ENCODE data around the gene ARHGAP26.

The ARHGAP26 gene

DNA sequence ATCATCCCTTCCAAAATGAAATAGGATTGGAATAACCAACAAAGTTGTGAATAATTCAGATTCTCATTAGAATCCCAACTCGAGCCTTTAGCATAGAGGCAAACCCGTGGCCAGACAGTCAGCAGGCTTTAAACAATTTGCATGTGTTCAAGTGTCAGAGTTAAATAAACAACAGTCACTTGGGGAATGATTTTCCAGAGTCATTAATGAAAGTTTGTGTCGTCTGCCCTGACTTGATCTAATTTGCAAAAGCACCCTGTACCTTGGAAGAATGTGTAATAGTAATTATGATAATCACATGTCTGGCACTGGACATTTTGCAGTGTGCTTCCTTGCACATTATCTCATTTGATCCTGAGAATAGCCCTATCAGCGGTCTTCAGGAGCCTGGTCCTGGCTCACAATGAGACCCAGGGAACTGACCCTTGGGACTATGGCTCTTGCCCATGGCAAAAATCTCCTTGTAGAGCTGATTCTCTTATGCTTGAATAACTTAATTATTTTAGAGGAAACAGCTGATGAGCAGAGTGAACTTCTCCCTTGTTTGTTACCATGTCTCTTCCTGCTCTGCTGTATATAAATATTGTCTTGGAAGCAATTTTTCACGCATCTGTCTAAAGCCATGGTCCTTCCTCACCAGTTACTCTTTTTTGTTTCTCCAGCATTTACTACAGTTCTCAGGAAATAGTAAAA, 360.6 kb downstream of the ARHGAP26 start:
- DNase-seq, result no peak

DNA sequence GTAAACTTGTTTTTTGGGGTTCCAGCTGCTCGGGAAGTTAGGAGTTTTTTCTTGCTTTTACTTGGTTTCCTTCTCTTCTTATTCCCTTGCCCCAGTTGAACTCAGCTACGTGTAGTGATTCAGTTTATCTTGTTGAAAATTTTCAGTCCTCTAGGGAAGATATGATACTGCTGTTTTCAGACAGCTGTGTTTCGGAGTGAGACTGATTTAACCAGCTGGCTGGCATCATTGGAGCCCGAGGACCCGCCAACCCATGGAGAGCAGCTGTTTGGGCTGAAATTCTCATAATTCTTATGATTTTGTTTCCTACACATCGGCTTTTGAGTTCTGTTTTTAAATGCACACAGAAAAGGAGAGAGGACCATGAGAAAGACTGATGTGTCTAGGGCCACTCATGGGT, 361.8 kb downstream of the ARHGAP26 start:
- DNase-seq, result no peak

DNA sequence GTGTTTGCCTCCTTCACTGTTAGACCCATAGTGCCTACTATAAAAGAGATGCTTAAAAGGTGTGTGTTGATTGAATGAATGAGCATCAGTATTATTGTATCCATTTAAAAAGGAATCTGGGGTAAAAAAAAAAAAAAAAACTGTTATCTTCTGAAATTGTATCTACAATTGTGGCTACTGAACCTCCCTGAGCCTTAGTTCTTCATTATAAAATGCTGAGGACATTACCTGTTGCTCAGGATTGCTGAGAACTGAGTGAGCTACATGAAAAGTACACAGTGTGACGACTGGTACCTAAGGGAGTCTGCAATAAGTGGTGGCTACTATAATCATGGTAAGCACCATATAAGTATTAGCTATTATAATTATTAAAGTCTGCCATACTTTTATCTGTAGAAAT, 362.6 kb downstream of the ARHGAP26 start:
- no peak for DNase-seq

DNA sequence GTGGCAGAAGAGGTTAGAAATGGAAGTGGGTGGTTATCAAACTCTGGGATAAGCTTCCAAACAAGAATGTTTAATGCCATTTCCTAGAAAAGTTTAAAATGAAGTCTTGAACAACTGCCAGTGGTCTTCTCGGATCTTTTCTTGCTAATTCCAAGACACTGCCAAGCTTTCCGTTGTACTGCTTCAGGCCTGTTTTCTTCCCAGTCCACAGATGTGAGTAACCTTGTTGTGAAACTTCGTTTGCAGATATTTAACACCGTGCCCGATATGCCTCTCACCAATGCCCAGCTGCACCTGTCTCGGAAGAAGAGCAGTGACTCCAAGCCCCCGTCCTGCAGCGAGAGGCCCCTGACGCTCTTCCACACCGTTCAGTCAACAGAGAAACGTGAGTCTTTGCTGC, 363.5 kb downstream of the ARHGAP26 start:
- no peak for DNase-seq

DNA sequence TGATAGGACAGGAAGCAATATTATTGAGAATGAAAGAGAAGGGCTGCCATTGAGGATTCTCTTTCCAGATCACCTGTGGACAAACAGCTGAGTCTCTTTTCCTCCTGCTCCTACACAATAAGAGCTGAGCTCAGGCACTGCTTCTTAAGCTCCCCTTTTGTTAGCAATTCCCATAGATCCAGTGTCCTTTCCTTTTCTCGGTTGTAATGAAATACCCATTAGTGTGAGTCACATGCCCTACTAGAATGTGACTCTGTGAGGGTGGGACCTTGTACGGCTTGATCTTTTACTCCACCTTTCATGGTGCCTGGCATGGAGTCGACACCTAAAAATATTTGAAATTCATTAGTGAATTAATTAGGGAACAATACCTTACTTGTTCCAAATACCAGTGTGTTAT, 364.1 kb downstream of the ARHGAP26 start:
- no peak for DNase-seq

DNA sequence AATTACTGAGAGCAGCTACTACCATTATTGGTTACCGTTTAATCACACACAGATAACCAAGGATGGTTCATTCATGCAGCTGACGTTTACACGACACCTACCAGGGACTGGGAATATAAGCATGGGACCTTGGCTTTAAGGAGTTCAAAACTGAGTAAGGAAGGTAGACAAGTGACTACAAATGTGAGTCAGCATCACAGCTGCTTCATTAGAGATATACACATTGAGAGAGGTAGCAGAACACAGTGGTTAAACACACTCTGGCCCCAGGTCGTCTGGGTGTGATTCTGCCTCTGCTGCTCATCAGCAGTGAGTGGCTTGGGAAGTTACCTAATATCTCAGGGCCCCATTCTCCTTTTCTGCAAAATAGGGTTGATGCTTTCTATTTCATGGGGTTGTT, 364.7 kb downstream of the ARHGAP26 start:
- DNase-seq, result no peak

DNA sequence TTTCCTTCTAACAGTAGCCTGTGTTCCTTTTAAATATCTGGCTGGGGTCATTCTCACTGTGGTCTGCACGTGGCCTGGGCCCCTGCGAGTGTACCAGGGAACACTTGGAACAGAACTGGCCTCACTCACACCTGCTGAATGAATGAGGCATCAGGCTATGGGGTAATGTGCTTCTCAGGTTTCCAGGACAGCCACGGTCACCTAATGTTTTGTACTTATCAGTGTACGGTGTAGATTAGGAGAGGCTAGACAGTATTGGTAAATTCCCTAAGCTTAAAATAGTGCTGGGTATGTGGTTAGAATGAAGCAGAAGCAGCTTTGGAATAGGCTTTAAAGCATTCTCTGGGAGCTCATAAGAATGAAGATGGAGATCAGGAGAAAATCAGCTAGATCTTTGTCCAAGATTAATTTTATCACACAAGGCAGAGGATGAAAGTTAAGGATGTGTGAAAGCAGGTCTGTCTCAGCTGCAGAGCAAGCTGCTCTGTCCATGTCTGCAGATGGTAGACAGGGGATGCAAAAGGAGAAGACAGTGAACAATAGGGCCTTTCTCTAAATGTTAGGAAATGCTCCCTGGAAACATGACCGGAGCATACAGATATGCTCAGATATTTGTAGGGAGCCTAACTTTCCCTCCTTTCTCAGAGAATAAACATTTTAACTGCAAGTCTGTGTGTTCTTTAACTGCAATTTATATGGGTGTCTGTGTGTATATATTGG, 365.8 kb downstream of the ARHGAP26 start:
- DNase-seq, result no peak

DNA sequence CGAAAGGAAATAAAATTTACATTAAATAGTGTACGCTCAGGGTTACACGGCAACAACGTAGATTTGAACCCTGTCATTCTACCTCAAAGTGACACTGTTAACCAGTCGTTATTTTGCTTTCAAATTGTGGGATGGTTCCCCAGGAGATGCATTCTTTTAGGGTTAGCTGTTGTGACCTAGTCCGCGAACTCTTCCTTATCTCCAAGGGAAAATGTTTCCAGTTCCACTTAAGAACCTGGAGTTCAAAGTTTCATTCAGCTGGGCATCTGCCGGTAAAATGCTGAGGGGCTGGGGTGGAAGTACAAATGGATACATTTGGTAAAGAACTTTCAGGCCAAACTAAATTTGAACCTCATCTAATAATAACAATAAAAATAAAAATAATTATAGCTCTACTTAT, 368.7 kb downstream of the ARHGAP26 start:
- DNase-seq, result no peak

DNA sequence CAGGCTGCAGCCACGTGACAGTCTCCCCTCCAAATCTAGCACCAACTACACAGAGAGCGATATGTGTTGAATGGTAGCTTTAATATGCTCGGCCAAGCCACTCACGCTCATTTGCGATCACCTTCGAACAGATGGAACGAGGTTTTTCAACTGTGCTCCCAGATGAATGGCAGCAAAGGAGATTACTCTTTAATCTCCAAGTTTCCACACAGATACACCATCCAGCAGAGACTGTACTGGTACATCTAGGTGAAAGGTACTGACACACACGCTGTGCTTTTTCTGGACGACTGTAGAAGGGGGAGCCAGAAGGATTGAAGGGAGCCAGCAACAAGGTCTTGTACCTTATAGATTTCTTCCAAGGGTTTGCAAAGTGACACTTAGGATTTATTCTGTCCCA, 369.4 kb downstream of the ARHGAP26 start:
- DNase-seq, result no peak

DNA sequence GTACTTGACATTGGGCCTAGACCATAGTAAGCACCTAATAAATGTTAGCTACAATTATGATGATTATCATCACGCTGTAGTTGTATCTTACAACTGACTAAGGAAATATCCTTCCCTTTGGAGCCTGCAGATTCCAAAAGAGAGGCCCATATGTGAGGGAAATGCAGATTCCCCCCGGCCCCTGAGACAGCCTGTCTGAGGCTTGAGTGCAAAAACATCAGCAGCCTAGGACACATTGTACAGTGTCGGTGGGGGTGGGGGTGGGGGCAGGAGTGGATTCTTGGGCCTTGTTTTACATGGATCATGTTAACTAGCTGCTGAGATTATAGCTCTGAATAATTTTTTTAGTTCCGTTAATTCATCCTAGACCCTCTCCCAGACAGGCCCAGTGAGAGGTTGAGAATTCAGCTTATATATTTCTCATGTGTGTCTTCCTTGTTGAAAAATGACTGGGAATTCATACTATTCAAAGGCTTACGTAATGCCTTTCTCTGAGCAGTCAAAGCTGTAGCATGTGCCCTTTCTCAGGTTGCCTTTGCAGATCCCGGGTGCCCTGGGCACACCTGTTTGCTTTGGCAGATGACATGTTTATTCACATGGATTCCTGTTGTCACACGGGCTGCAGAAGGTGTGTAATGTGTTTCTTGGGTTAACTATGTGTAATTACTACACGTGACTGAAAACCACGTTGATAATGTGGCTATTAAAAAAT, 370.5 kb downstream of the ARHGAP26 start:
- no peak for DNase-seq

DNA sequence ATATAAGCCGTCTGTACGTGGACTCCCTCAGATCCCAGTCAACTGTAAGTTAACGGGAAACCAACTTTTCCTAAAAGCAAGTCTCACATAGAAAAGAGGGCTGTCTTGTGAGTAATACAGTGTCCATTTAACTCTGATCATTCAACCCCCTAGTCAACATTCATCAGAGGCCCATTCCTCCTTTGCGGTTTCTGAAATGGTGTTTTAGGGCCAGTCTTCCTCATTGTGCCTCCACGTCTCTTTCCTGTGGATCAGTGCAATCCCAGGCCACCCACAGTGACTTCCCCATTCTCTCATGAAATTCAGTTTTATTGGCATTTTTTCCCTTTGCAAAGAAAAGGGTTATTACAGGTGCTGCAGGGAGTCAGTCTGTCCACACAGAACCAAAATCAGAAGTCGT, 371.5 kb downstream of the ARHGAP26 start:
- no peak for DNase-seq

DNA sequence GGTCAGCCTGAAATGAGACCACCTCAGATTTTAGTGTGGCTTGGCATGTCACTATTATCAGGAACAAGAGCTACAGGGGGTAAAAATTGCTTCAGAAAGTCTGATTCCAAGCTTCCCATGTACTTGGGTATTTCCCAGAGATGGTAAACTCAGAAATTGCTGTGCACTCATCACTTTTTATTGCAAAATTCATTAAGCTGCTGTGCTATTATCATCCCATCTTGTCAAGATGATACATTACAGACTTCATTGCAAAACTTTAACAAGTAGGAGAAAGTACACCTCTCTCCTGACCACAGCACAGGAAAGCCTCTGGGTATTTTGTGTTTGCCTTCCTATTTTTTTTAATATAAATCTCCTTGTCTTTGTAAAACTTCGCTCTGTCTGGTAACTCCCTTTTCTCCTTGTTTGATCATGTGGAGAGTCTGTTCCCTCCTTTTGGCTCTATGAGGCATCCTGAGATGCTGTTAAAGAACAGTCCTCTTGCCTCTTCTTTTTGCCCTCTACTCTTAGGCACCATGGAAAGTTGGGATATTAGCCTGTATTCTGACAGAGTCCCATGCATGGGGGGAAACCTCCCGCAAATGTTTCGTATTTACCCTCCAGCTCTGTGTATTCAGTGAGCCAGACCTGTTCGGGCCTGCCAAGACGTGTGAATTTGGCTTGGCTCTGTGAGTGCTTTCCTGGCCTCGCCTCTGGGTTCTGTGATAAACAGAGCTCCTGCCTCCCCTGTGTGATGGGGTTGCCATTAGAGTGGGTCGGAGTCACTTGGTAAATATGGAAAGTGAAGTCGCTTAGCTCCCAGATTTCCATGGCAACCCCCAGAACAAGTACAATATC, 372.6 kb downstream of the ARHGAP26 start:
- no peak for DNase-seq

DNA sequence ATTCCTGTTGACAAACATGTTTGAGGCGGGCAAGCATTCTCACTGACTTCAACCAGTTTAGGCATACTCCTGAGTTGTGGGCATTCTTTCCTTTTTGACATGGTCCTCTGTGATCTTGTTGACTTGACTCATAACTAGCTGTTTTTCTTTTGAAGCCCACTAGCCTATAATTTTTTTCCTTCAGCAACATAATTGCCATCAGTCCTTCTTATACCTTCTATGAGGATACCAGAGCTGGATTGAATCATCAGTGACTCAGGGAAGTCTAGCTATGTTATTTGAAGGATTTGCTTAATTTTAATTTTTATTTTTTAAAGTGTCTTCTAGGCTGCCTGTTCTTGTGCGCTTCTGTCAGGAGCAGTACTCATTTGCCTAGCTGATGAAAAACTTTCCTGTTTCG, 373.8 kb downstream of the ARHGAP26 start:
- DNase-seq, result no peak

DNA sequence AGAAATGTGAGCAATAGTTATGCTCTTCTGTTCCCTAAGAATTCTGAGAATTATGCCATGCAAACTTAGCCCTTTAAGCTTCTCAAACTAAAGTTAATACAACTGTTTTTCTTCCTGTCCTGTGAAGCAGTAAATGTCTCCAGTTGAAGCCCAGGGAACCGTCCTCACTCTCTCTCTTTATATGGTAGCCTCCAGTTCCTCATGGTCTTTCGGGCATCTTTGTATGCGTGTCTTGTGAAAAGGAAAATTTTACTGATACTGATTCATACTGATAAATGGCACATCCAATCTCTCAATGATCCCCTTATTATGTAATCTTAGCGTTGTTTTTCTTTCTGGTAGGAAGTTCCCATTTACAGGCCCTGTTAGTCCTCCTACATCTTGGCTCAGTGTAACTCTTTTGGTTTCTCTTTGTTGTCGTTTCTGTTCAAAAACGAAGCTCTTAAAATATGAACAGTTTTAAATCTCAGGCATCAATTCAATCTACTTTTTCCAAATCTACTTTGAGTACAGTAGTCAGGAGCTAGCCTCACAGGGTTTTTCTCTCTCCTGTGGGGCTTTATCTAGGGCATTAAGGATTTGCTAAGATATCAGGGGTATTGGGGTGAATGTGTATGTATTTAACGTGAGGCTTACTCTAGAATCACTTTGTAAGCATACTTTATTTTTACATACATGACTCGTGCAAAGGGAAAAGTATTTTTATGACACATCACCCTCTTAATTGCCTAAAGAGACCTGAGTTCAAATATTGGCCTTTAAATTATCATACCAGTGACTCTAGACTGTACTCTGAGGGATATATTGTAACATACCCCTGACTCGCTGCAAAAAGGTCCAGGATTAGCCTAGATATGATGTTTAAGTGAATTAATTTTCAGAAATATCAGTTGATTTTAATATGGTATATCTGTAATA, 375.3 kb downstream of the ARHGAP26 start:
- DNase-seq, result no peak

DNA sequence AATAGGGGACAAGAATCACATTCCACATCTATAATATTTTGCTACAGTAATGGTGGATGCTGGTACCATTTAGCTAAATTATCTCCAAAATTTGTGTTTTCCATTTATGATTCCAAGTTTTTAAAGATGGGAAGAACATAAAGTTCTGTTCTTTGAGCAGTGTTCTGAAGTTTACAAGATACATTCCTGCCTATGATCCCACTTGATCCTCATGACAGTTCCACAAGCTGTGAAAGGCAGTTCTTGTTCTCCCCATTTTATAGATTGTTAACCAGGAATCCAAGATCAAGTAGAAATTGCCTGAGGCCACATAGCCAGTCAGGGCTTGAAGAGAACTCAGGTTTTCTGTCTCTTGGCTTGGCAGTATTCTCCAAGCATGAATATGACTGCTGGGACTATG, 376.0 kb downstream of the ARHGAP26 start:
- DNase-seq, result no peak

DNA sequence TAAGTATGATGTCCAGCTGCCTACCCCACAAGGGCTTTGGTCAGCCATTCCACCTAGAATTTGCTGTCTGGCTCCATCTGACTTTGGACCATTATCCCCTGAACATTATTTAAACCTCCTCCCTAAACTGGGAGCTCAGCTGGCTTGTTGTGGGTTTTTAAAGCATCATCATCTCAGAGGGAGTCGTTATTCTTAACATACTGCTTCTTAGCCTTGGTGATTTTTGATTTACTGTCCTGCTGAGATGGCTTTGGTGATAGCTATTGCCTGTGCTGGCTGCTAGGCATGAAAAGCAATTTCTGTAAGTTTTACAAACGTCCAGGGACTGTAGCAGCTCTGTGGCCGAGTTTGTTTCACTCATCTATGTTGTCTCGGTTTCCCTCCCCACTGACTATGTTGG, 377.2 kb downstream of the ARHGAP26 start:
- DNase-seq, result no peak

DNA sequence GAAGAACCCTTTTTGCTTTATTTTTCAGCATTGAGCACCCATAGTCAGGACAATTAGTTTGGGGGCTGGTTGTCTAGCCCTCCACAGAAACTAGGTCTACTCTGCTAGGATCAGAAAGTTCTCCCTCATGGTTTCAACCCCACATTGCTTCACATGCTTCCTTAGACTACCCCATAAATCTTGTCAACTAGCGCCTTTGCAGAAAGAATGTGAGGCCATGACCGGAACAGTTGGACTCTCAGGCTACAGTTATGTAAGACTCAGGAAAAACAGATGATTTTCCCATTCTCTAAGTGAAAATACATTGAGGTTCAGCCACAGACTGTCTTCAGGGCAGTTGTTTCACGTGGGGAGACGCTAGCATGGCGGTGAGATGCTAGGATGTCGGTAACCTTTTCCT, 377.7 kb downstream of the ARHGAP26 start:
- no peak for DNase-seq

DNA sequence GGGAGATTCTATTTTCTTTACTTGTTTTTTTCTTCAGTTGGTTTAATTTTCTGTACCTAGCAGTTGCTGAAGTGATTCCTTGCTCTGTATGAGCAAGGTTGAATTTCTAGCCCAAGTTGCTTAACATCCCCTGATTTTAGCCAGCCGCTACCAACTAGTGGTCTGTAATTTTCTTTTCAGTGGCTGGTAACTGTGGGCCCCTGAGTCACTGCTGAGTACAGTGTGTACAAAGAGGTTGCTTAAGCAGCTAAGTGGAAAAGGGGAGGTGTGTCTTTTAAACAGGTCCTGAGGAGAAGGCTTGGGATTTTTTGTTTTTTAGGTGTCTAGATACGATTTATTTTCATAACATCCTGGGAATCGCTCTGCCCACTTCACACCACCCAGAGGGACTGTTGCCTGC, 378.6 kb downstream of the ARHGAP26 start:
- DNase-seq, result no peak

DNA sequence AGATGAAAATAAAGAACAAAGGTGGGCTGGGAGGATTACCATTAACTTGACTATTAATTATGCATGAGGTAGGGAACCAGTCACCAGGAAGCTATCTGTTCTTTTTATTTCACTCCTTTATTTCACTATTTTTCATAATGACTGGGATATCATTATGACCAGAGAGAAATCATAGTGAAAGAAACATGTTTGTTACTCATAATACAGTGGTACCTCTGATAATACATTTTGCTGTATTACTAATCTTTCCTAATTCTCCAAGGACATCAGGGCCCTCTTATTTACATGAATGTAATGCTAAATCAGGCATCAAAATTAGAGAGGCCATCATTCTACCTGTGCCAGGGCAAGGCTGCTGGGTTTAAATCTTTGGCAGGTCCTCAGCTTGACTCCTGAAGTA, 379.6 kb downstream of the ARHGAP26 start:
- DNase-seq, result no peak

DNA sequence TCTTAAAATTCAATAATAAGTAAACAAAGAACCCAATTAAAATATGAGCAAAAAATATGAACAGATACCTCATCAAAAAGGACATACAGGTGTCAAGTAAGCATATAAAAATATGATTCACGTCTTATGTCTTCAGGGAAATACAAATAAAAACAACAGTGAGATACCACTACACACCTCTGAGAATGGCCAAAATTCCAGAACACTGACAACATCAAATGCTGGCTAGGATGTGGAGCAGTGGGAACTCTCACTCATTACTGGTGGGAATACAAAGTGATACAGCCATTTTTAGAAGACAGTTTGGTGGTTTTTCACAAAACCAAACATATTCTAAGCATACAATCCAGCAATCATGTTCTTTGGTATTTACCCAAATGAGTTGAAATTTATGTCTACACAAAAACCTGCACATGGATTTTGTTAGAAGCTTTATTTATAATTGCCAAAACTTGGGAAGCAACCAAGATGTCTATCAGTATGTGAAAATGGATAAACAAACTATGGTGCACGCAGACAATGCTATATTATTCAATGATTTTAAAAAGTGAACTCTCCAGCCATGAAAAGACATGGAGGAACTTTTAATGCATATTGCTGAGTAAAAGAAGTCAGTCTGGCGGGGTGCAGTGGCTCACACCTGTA, 381.0 kb downstream of the ARHGAP26 start:
- DNase-seq, result no peak

DNA sequence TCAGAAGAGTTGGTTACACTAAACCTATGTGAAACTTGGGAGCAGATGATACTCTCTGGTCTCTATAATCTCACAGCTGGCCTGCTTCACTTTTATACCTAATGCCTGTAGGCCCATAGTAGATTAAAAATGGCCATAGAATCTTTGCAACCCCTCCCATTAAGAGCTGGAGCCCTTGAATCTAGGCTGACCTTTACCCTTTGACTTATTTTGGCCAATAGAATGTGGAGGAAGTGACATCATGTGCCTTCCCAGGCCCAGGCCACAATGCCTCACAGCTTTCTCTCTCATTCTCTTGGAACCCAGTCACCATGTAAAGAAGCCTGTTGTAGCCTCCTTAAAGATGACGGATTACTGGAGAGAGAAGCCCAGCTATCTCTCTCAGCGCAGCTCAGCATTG, 382.3 kb downstream of the ARHGAP26 start:
- DNase-seq, result no peak
